Activated CD8-positive, alpha-beta T cell treated with anti-CD3 and anti-CD28 coated beads for 36 hours (primary cell): ENCODE measurements around the gene PARK7. TPM values are rescaled to one million over a fixed set of nuclear protein-coding genes. Genes with fewer than 3 reads are reported as not detected.
"Not testable (repeated sequence)": the region's sequence is repeated elsewhere in the genome, so short reads cannot be mapped to it uniquely, and the experiment has no call there.

Source experiments
- ATAC-seq: fragments of 200-7000 bp; cut with Tn5 transposase; one replicate; pipeline ENCODE4 v1.10.0; 2021; ENCODE audit warnings: mild to moderate bottlenecking, moderate library complexity
- CTCF ChIA-PET: fragments of 350-600 bp; sonication (Branson Sonifier 250); formaldehyde crosslinking; loops from one replicate; lab custom pipeline; 2021; ENCODE audit warnings: antibody characterized with exemption; lab: Charles Lee
- POLR2A ChIA-PET: fragments of 350-600 bp; sonication (Branson Sonifier 250); formaldehyde crosslinking; loops from one replicate; lab custom pipeline; 2021; ENCODE audit warnings: antibody characterized with exemption; lab: Charles Lee
- DNase-seq: peaks from one replicate; pipeline ENCODE4 v3.0.0-alpha.2; 2020
- H3K27ac Mint-ChIP-seq: one replicate; pipeline ENCODE4 v1.8.0; 2021; ENCODE audit warnings: mild to moderate bottlenecking, mixed read lengths
- H3K27me3 Mint-ChIP-seq: one replicate; pipeline ENCODE4 v1.8.0; 2021; ENCODE audit warnings: mixed read lengths
- H3K36me3 Mint-ChIP-seq: one replicate; pipeline ENCODE4 v1.8.0; 2021; ENCODE audit warnings: low read depth, mixed read lengths
- H3K4me1 Mint-ChIP-seq: one replicate; pipeline ENCODE4 v1.8.0; 2021; ENCODE audit warnings: low read depth, mixed read lengths
- H3K4me3 Mint-ChIP-seq: one replicate; pipeline ENCODE4 v1.8.0; 2021; ENCODE audit warnings: mild to moderate bottlenecking, moderate library complexity, mixed read lengths
- H3K9me3 Mint-ChIP-seq: one replicate; pipeline ENCODE4 v1.8.0; 2021; ENCODE audit warnings: mixed read lengths
- CTCF ChIP-seq: fragments of 200-600 bp; IDR thresholded peaks from one replicate; pipeline ENCODE4 v1.8.0; 2022; ENCODE audit warnings: antibody characterized with exemption, mild to moderate bottlenecking
- intact Hi-C: fragments of 100-400 bp; cut with micrococcal nuclease; formaldehyde crosslinking; loops from one replicate; pipeline ENCODE4 v1.10.0; 2022
- total RNA-seq, 2 experiments: library from RNA; stranded (reverse); gene quantifications; one replicate each; pipeline ENCODE4 v1.2.3, GENCODE V29; 2021

PARK7 gene
- total RNA-seq, 2 experiments from 2014 or later: 539 to 552 TPM

- ChIA-PET POLR2A (interaction anchor here (1.0 to 5.7 kb wide), 6 partner anchors 12 to 45 kb away, joined by 3 to 39 read pairs (median 6); partner anchors contain the start of gene TNFRSF9), CTCF (interaction anchor here (0.7 to 1.0 kb wide), 2 partner anchors 12 to 14 kb away, joined by 4 to 5 read pairs; no protein-coding TSS in a partner anchor)
- H3K36me3 Mint-ChIP-seq: peaks cover 50% of the 10 kb centered on the region
- no peaks in the 10 kb centered on the region for H3K27me3 Mint-ChIP-seq
- intact Hi-C loops: no loop called here
- H3K4me3 Mint-ChIP-seq: peak overlapping the region; percentile 98
- no peak for TF ChIP-seq CTCF
- no peak for DNase-seq
- H3K4me1 Mint-ChIP-seq: peaks cover 61% of the 10 kb centered on the region
- peak overlapping the region; percentile 99 for H3K27ac Mint-ChIP-seq
- H3K9me3 Mint-ChIP-seq: no peaks in the 10 kb centered on the region
- peak; percentile 19 for ATAC-seq
Observed at GRCh38 chr1:7960867-7961215, 670 bp upstream of the PARK7 start.

GRCh38 chr1:7962014-7962335 is 464 bp downstream of the PARK7 start:
- ATAC-seq (peak; percentile 6), DNase-seq (no peak)
- Mint-ChIP-seq H3K9me3 (no peaks in the 10 kb centered on the region), H3K36me3 (peaks cover 58% of the 10 kb centered on the region), H3K4me3 (peak overlapping the region; percentile 98), H3K4me1 (peaks cover 61% of the 10 kb centered on the region), H3K27ac (peak overlapping the region; percentile 99), H3K27me3 (no peaks in the 10 kb centered on the region)
- ChIA-PET POLR2A (interaction anchor here (1.0 to 5.7 kb wide), 5 partner anchors 13 to 46 kb away, joined by 3 to 39 read pairs (median 9); partner anchors contain the start of gene TNFRSF9), CTCF (interaction anchor here (1.0 to 1.3 kb wide), 3 partner anchors 13 to 39 kb away, joined by 3 to 5 read pairs (median 5); partner anchors contain the start of gene TNFRSF9)
- intact Hi-C loops: no loop called here
- no peak for TF ChIP-seq CTCF

GRCh38 chr1:7962636-7963377 is 1.3 kb downstream of the PARK7 start:
- CTCF ChIA-PET: interaction anchor here (0.8 to 2.9 kb wide), 3 partner anchors 11 to 23 kb away, joined by 3 to 17 read pairs (median 5); partner anchors contain the start of gene TNFRSF9
- Mint-ChIP-seq H3K4me1 (peaks cover 63% of the 10 kb centered on the region), H3K4me3 (peak overlapping the region; percentile 98), H3K9me3 (no peaks in the 10 kb centered on the region), H3K27ac (peak overlapping the region; percentile 99), H3K36me3 (peaks cover 66% of the 10 kb centered on the region), H3K27me3 (no peaks in the 10 kb centered on the region)
- intact Hi-C loops: no loop called here
- TF ChIP-seq CTCF: no peak
- ATAC-seq (no peak), DNase-seq (no peak)
- POLR2A ChIA-PET: interaction anchor here (1.6 to 5.7 kb wide), 4 partner anchors 14 to 47 kb away, joined by 3 to 39 read pairs (median 15); partner anchors contain the start of gene TNFRSF9

GRCh38 chr1:7963378-7963730 is 1.8 kb downstream of the PARK7 start:
- ChIA-PET POLR2A (interaction anchor here (5.7 kb wide), 1 partner anchor 22 kb away, joined by 39 read pairs; the partner anchor contains the start of gene TNFRSF9), CTCF (interaction anchor here (2.9 kb wide), 1 partner anchor 12 kb away, joined by 17 read pairs; no protein-coding TSS in a partner anchor)
- H3K27me3 Mint-ChIP-seq, DNase-seq, intact Hi-C loops, ATAC-seq, H3K9me3 Mint-ChIP-seq: not testable (repeated sequence)
- Mint-ChIP-seq H3K36me3 (peaks cover 66% of the 10 kb centered on the region), H3K4me1 (peaks cover 63% of the 10 kb centered on the region), H3K27ac (peak overlapping the region; percentile 99), H3K4me3 (peak overlapping the region; percentile 98)

GRCh38 chr1:7963841-7964240 is 2.3 kb downstream of the PARK7 start:
- H3K4me1 Mint-ChIP-seq: peaks cover 63% of the 10 kb centered on the region
- CTCF ChIA-PET: interaction anchor here (2.9 kb wide), 1 partner anchor 11 kb away, joined by 17 read pairs; no protein-coding TSS in a partner anchor
- H3K27me3 Mint-ChIP-seq, H3K9me3 Mint-ChIP-seq, intact Hi-C loops, DNase-seq, ATAC-seq: not testable (repeated sequence)
- H3K4me3 Mint-ChIP-seq: peak overlapping the region; percentile 98
- POLR2A ChIA-PET: interaction anchor here (1.2 to 5.7 kb wide), 2 partner anchors 11 to 22 kb away, joined by 4 to 39 read pairs; partner anchors contain the start of gene TNFRSF9
- H3K36me3 Mint-ChIP-seq: peaks cover 67% of the 10 kb centered on the region
- peak overlapping the region; percentile 99 for H3K27ac Mint-ChIP-seq
